K562 (cell line): Measurements from ENCODE around the gene RNPEPL1. TPM values are rescaled to one million over a fixed set of nuclear protein-coding genes. Genes with fewer than 3 reads are reported as not detected.

Source experiments
- BCLAF1 ChIP-seq, 2 experiments: fragments of 450-650 bp in 1 of 2; IDR thresholded peaks; 2 replicates each; pipeline ENCODE4 v1.6.1; 2011 to 2017; ENCODE audit warnings: low read depth in 2 of 2, antibody characterized with exemption in 1 of 2, borderline replicate concordance in 1 of 2, low read length in 1 of 2, mild to moderate bottlenecking in 1 of 2, mixed read lengths in 1 of 2; ENCODE audit not compliant: control insufficient read depth in 1 of 2
- DIDO1 ChIP-seq: fragments of 450-650 bp; IDR thresholded peaks from 2 replicates; pipeline ENCODE4 v1.6.1; 2016; ENCODE audit warnings: low read depth, missing biosample characterization, missing genetic modification characterization
- ETV5 ChIP-seq: sonication (generic); formaldehyde crosslinking; IDR thresholded peaks from 2 replicates; pipeline ENCODE4 v1.4.0; 2020; ENCODE audit warnings: low read depth, mild to moderate bottlenecking, missing genetic modification reagents
- GTF2F1 ChIP-seq: IDR thresholded peaks from 2 replicates; pipeline ENCODE4 v1.6.1; 2011; ENCODE audit warnings: low read depth, low read length, improper control_type of control experiment
- JUN ChIP-seq, 2 experiments: sonication (generic) in 1 of 2; formaldehyde crosslinking in 1 of 2; IDR thresholded peaks; 2 replicates each; pipeline versions ENCODE4 v1.6.1 to v1.8.0; 2012 to 2022; ENCODE audit warnings: borderline replicate concordance in 2 of 2, mild to moderate bottlenecking in 2 of 2, improper control_type of control experiment in 1 of 2, low read depth in 1 of 2, low read length in 1 of 2, missing genetic modification reagents in 1 of 2
- MITF ChIP-seq: IDR thresholded peaks from 2 replicates; pipeline ENCODE4 v1.6.1; 2014; ENCODE audit warnings: antibody characterized with exemption
- NCOA6 ChIP-seq: fragments of 450-650 bp; IDR thresholded peaks from 2 replicates; pipeline ENCODE4 v1.6.1; 2017; ENCODE audit warnings: mild to moderate bottlenecking
- NFRKB ChIP-seq: fragments of 450-650 bp; IDR thresholded peaks from 2 replicates; pipeline ENCODE4 v1.6.1; 2016; ENCODE audit warnings: low read depth
- PHTF2 ChIP-seq: fragments of 250-450 bp; sonication (Bioruptor Pico); IDR thresholded peaks from 2 replicates; pipeline ENCODE4 v1.5.0; 2021; ENCODE audit warnings: mild to moderate bottlenecking
- PREB ChIP-seq: sonication (generic); formaldehyde crosslinking; IDR thresholded peaks from 2 replicates; pipeline ENCODE4 v1.8.1; 2023; ENCODE audit warnings: mild to moderate bottlenecking, missing genetic modification reagents
- THRB ChIP-seq: fragments of 450-650 bp; formaldehyde crosslinking; conservative IDR thresholded peaks from 2 replicates; pipeline ENCODE4 v1.4.0; 2022; ENCODE audit warnings: mild to moderate bottlenecking, missing genetic modification characterization
- XRCC4 ChIP-seq: IDR thresholded peaks from one replicate; pipeline ENCODE4 v1.6.1; 2011; ENCODE audit not compliant: insufficient read depth, insufficient read length; ENCODE audit errors: extremely low read depth
- ZC3H11A ChIP-seq: IDR thresholded peaks from 2 replicates; pipeline ENCODE4 v1.6.1; 2012; ENCODE audit warnings: low read depth, low read length, improper control_type of control experiment
- ZNF124 ChIP-seq: sonication (generic); formaldehyde crosslinking; IDR thresholded peaks from 2 replicates; pipeline ENCODE4 v1.8.1; 2022; ENCODE audit warnings: missing genetic modification reagents
- polyA plus RNA-seq, 8 experiments: library from polyadenylated mRNA; depleted of rRNA in 4 of 8; stranded (reverse) in 5 of 8; unstranded in 3 of 8; fragments of >200 nt; fragmentation: Nextera tagmentation in 2 of 8; fragmentation: Illumina TruSeq in 1 of 8; extraction: Ambion mirVana in 2 of 8; extraction: Trizol in 1 of 8; gene quantifications; 2 replicates each; pipeline versions ENCODE4 v1.2.1 to v1.2.3, GENCODE V29; 2011 to 2014; ENCODE audit warnings: inconsistent platforms in 1 of 8, missing spikeins in 1 of 8
- total RNA-seq, 7 experiments: library from RNA; depleted of rRNA in 6 of 7; stranded (reverse); fragments of >200 nt in 6 of 7; fragmentation: Illumina TruSeq in 2 of 7; extraction: Trizol in 2 of 7; gene quantifications; 2 replicates each; pipeline versions ENCODE4 v1.2.1 to v1.2.3, GENCODE V29; 2011 to 2021; ENCODE audit warnings: low replicate concordance in 1 of 7
- TF ChIP-seq, protein P1 (sequence below): fragments of 450-650 bp; formaldehyde crosslinking; IDR thresholded peaks from 2 replicates; pipeline ENCODE4 v1.4.0; 2022; ENCODE audit warnings: missing genetic modification characterization

Gene RNPEPL1
- total and polyA plus RNA-seq, 9 of the 15 experiments (the other 6 are each of a cell fraction or from before 2014, with no cell fraction given): 0.07 to 38.7 (median 5.6) TPM

DNA sequence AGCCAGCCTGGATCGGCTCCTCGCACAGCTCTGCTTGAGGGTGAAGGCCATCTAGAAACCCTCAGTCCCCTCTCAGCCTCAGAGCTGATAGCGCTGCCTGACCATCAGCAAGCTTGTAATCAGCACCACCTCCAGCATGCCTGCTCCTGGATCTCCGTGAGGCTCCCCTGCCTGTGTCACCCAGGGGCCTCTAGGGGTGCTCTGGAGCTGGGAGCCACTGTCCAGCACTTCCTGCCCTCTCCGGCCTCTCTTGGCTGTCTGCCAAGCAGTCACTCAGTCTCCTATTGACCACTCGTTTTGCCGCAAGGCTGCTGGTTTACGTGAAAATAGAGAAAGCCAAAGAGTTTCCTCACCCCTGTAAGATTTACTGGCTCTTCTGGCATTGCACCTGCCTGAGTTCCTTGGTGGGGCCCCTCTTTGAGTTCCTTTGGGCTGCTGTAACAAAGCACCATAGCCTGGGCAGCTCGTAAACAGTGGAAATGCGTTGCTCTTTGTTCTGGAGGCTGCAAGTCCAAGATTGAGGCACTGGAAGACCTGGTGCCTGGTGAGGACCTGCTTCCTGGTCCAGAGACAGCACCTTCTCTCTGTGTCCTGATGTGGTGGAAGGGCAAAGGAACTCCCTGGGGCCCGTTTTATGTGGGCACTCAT is 36.1 kb downstream of the RNPEPL1 start (continued):
- TF ChIP-seq BCLAF1 (IDR thresholded peaks at IDR 0.05; ENCODE audit: borderline replicate concordance in 1 of 2, control insufficient read depth in 1 of 2, low read depth in 2 of 2, low read length in 1 of 2) (no peak), DIDO1 (no peak), JUN (IDR thresholded peaks at IDR 0.05; ENCODE audit: borderline replicate concordance, low read depth, low read length) (no peak; the same call in 1 of the 2 replicates), JUN (CRISPR knock-in tag; IDR thresholded peaks at IDR 0.05; ENCODE audit: borderline replicate concordance) (no peak), XRCC4 (no peak), NCOA6 (no peak), THRB (CRISPR knock-in tag) (no peak), PHTF2 (CRISPR knock-in tag) (no peak), ZNF124 (CRISPR knock-in tag) (no peak), NFRKB (no peak), ZC3H11A (no peak), GTF2F1 (no peak), MITF (no peak), ETV5 (peak; percentile 85), PREB (no peak)
- TF ChIP-seq, protein P1, sequence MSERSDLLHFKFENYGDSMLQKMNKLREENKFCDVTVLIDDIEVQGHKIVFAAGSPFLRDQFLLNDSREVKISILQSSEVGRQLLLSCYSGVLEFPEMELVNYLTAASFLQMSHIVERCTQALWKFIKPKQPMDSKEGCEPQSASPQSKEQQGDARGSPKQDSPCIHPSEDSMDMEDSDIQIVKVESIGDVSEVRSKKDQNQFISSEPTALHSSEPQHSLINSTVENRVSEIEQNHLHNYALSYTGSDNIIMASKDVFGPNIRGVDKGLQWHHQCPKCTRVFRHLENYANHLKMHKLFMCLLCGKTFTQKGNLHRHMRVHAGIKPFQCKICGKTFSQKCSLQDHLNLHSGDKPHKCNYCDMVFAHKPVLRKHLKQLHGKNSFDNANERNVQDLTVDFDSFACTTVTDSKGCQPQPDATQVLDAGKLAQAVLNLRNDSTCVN: no peak
